HepG2 (cell line): ENCODE data around the gene C1QB. TPM values are rescaled to one million over a fixed set of nuclear protein-coding genes. Genes with fewer than 3 reads are reported as not detected.

Experiments
- CBX5 ChIP-seq: sonication (generic); formaldehyde crosslinking; IDR thresholded peaks from 2 replicates; pipeline ENCODE4 v1.4.0; 2020; ENCODE audit warnings: missing genetic modification reagents, borderline replicate concordance
- DMAP1 ChIP-seq: IDR thresholded peaks from 2 replicates; pipeline ENCODE4 v1.6.1; 2016
- EP300 ChIP-seq, 3 experiments: sonication (generic) in 1 of 3; formaldehyde crosslinking in 1 of 3; IDR thresholded peaks; 2 replicates each; pipeline versions ENCODE4 v1.5.1 to v1.6.1; 2011 to 2020; ENCODE audit warnings: low read depth in 2 of 3, low read length in 2 of 3, borderline replicate concordance in 1 of 3, improper control_type of control experiment in 1 of 3, mild to moderate bottlenecking in 1 of 3, missing genetic modification reagents in 1 of 3, moderate library complexity in 1 of 3
- FOSL2 ChIP-seq: sonication (generic); formaldehyde crosslinking; IDR thresholded peaks from 2 replicates; pipeline ENCODE4 v1.4.0; 2020; ENCODE audit warnings: missing genetic modification reagents
- HES4 ChIP-seq: sonication (generic); formaldehyde crosslinking; IDR thresholded peaks from 2 replicates; pipeline ENCODE4 v1.9.0; 2021; ENCODE audit warnings: mild to moderate bottlenecking, missing genetic modification reagents, borderline replicate concordance
- KDM1A ChIP-seq: IDR thresholded peaks from 2 replicates; pipeline ENCODE4 v1.6.1; 2016; ENCODE audit warnings: missing compliant biosample characterization
- NCOA2 ChIP-seq: sonication (generic); formaldehyde crosslinking; IDR thresholded peaks from 2 replicates; pipeline ENCODE4 v1.8.0; 2022; ENCODE audit warnings: inconsistent platforms
- PITX1 ChIP-seq: sonication (generic); formaldehyde crosslinking; IDR thresholded peaks from 2 replicates; pipeline ENCODE4 v1.5.1; 2020; ENCODE audit warnings: mild to moderate bottlenecking, missing genetic modification reagents
- RARA ChIP-seq: IDR thresholded peaks from 2 replicates; pipeline ENCODE4 v1.6.1; 2016; ENCODE audit warnings: missing genetic modification reagents, missing compliant biosample characterization
- RNF219 ChIP-seq: sonication (generic); formaldehyde crosslinking; IDR thresholded peaks from 2 replicates; pipeline ENCODE4 v1.5.0; 2020; ENCODE audit warnings: mild to moderate bottlenecking, missing genetic modification reagents
- SOX13 ChIP-seq, 3 experiments: fragments of 450-650 bp in 1 of 3; sonication (generic) in 1 of 3; formaldehyde crosslinking in 1 of 3; IDR thresholded peaks in 2 of 3; conservative IDR thresholded peaks in 1 of 3; 2 replicates each; pipeline versions ENCODE4 v1.5.0 to v1.6.1; 2016 to 2020; ENCODE audit warnings: antibody characterized with exemption in 1 of 3, mild to moderate bottlenecking in 1 of 3, missing compliant biosample characterization in 1 of 3, missing genetic modification reagents in 1 of 3, moderate library complexity in 1 of 3
- WIZ ChIP-seq: sonication (generic); formaldehyde crosslinking; IDR thresholded peaks from 2 replicates; pipeline ENCODE4 v1.5.1; 2020; ENCODE audit warnings: mild to moderate bottlenecking, missing genetic modification reagents
- ZBTB20 ChIP-seq: sonication (generic); formaldehyde crosslinking; IDR thresholded peaks from 2 replicates; pipeline ENCODE4 v1.8.1; 2023; ENCODE audit warnings: missing genetic modification reagents, low read depth, mild to moderate bottlenecking, borderline replicate concordance
- ZBTB42 ChIP-seq: sonication (generic); formaldehyde crosslinking; IDR thresholded peaks from 2 replicates; pipeline ENCODE4 v1.5.0; 2020; ENCODE audit warnings: mild to moderate bottlenecking, missing genetic modification reagents
- ZBTB43 ChIP-seq: sonication (generic); formaldehyde crosslinking; conservative IDR thresholded peaks from 2 replicates; pipeline ENCODE4 v1.4.0; 2020; ENCODE audit warnings: missing genetic modification reagents
- ZMAT3 ChIP-seq: sonication (generic); formaldehyde crosslinking; conservative IDR thresholded peaks from 2 replicates; pipeline ENCODE4 v1.7.0; 2021; ENCODE audit warnings: missing genetic modification reagents
- ZNF12 ChIP-seq: sonication (generic); formaldehyde crosslinking; IDR thresholded peaks from 2 replicates; pipeline ENCODE4 v1.5.0; 2020; ENCODE audit warnings: missing genetic modification reagents
- ZNF430 ChIP-seq: sonication (generic); formaldehyde crosslinking; IDR thresholded peaks from 2 replicates; pipeline ENCODE4 v1.9.0; 2021; ENCODE audit warnings: mild to moderate bottlenecking, missing genetic modification reagents
- ZNF543 ChIP-seq: sonication (generic); formaldehyde crosslinking; IDR thresholded peaks from 2 replicates; pipeline ENCODE4 v1.4.0; 2020; ENCODE audit warnings: mild to moderate bottlenecking, missing genetic modification reagents
- ZNF644 ChIP-seq: IDR thresholded peaks from 2 replicates; pipeline ENCODE4 v1.6.1; 2016; ENCODE audit warnings: low read depth
- ZNF7 ChIP-seq: IDR thresholded peaks from 2 replicates; pipeline ENCODE4 v1.6.1; 2016; ENCODE audit warnings: missing biosample characterization, missing genetic modification reagents
- ZNF746 ChIP-seq: sonication (generic); formaldehyde crosslinking; IDR thresholded peaks from 2 replicates; pipeline ENCODE4 v1.8.0; 2022; ENCODE audit warnings: mild to moderate bottlenecking, missing genetic modification reagents
- ZNF83 ChIP-seq: sonication (generic); formaldehyde crosslinking; IDR thresholded peaks from 2 replicates; pipeline ENCODE4 v1.4.0; 2020; ENCODE audit warnings: missing genetic modification reagents, mild to moderate bottlenecking, borderline replicate concordance
- polyA plus RNA-seq, 8 experiments: library from polyadenylated mRNA; depleted of rRNA in 3 of 8; stranded (reverse) in 7 of 8; unstranded in 1 of 8; fragments of >200 nt; fragmentation: Illumina TruSeq in 4 of 8; extraction: Trizol in 4 of 8; gene quantifications; 2 replicates each; pipeline versions ENCODE4 v1.2.1 to v1.2.3, GENCODE V29; 2011 to 2016; ENCODE audit warnings: low read depth in 4 of 8, missing spikeins in 1 of 8, mixed read lengths in 1 of 8; ENCODE audit not compliant: insufficient read depth in 1 of 8
- total RNA-seq, 5 experiments: library from RNA; depleted of rRNA; stranded (reverse); fragments of >200 nt; fragmentation: Illumina TruSeq; extraction: Trizol; gene quantifications; 2 replicates each; pipeline ENCODE4 v1.2.3, GENCODE V29; 2016; ENCODE audit warnings: low read depth in 1 of 5
- TF ChIP-seq, protein P1 (sequence below): IDR thresholded peaks from 2 replicates; pipeline ENCODE4 v1.6.1; 2018; ENCODE audit warnings: missing genetic modification reagents, mild to moderate bottlenecking, missing compliant biosample characterization
- TF ChIP-seq, protein P2 (sequence below): IDR thresholded peaks from 2 replicates; pipeline ENCODE4 v1.6.1; 2016; ENCODE audit warnings: low read depth, control low read depth

C1QB gene
- total and polyA plus RNA-seq, 2 of the 13 experiments (the other 11 are each of a cell fraction or from before 2014, with no cell fraction given), result not detected

GRCh38 chr1:22611530-22611947, 41.5 kb upstream of the C1QB start (continued):
- TF ChIP-seq ZBTB43 (CRISPR knock-in tag) (peak; percentile 69; the same call in 1 of the 2 replicates), RNF219 (CRISPR knock-in tag) (no peak), CBX5 (CRISPR knock-in tag) (0 out of 2 replicates have a peak, but pooled peaks have one; percentile 44), RARA (CRISPR knock-in tag) (peak; percentile 51), ZNF7 (CRISPR knock-in tag) (0 out of 2 replicates have a peak, but pooled peaks have one; percentile 5), ZNF543 (0 out of 2 replicates have a peak, but pooled peaks have one; percentile 26), ZMAT3 (peak; percentile 80; the same call in 1 of the 2 replicates), ZNF12 (CRISPR knock-in tag) (0 out of 2 replicates have a peak, but pooled peaks have one; percentile 58), HES4 (CRISPR knock-in tag) (peak; percentile 48; the same call in 1 of the 2 replicates), EP300 (IDR thresholded peaks at IDR 0.05; ENCODE audit: low read depth in 2 of 2, low read length in 2 of 2) (no peak), EP300 (CRISPR knock-in tag; IDR thresholded peaks at IDR 0.05; ENCODE audit: borderline replicate concordance) (no peak), PITX1 (CRISPR knock-in tag) (no peak), DMAP1 (CRISPR knock-in tag) (no peak), SOX13 (IDR thresholded peaks at IDR 0.05) (no peak), SOX13 (CRISPR knock-in tag; conservative IDR thresholded peaks at IDR 0.05 in 1 of 2, IDR thresholded peaks at IDR 0.05 in 1 of 2) (0 out of 4 replicates have a peak, but pooled peaks of 1 of the 2 experiments have one; percentile 29), ZNF83 (CRISPR knock-in tag) (0 out of 2 replicates have a peak, but pooled peaks have one; percentile 45), ZNF644 (CRISPR knock-in tag) (peak; percentile 61; the same call in 1 of the 2 replicates), ZNF430 (peak; percentile 46; the same call in 1 of the 2 replicates), ZBTB42 (CRISPR knock-in tag) (0 out of 2 replicates have a peak, but pooled peaks have one; percentile 56), ZBTB20 (CRISPR knock-in tag) (peak; percentile 39; the same call in 1 of the 2 replicates), FOSL2 (CRISPR knock-in tag) (peak; percentile 41; the same call in 1 of the 2 replicates), NCOA2 (CRISPR knock-in tag) (peak; percentile 68), KDM1A (CRISPR knock-in tag) (no peak), WIZ (CRISPR knock-in tag) (peak; percentile 98), ZNF746 (CRISPR knock-in tag) (no peak)
- TF ChIP-seq, protein P1, sequence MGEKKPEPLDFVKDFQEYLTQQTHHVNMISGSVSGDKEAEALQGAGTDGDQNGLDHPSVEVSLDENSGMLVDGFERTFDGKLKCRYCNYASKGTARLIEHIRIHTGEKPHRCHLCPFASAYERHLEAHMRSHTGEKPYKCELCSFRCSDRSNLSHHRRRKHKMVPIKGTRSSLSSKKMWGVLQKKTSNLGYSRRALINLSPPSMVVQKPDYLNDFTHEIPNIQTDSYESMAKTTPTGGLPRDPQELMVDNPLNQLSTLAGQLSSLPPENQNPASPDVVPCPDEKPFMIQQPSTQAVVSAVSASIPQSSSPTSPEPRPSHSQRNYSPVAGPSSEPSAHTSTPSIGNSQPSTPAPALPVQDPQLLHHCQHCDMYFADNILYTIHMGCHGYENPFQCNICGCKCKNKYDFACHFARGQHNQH (CRISPR knock-in tag), result peak; percentile 46; the same call in 1 of the 2 replicates
- TF ChIP-seq, protein P2, sequence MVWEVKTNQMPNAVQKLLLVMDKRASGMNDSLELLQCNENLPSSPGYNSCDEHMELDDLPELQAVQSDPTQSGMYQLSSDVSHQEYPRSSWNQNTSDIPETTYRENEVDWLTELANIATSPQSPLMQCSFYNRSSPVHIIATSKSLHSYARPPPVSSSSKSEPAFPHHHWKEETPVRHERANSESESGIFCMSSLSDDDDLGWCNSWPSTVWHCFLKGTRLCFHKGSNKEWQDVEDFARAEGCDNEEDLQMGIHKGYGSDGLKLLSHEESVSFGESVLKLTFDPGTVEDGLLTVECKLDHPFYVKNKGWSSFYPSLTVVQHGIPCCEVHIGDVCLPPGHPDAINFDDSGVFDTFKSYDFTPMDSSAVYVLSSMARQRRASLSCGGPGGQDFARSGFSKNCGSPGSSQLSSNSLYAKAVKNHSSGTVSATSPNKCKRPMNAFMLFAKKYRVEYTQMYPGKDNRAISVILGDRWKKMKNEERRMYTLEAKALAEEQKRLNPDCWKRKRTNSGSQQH, result peak; percentile 71; the same call in 1 of the 2 replicates
